Sigmoid colon (tissue), 4 donors: ENCODE measurements around the gene PCGF1.

Experiments used
- EP300 ChIP-seq, 4 donors: sonication (generic); formaldehyde crosslinking; IDR thresholded peaks; one replicate each; pipeline ENCODE4 v1.6.1; 2017; ENCODE audit warnings: antibody characterized with exemption in 4 of 4
- POLR2A ChIP-seq, 2 donors: fragments of 450-650 bp; IDR thresholded peaks; one replicate each; pipeline ENCODE4 v1.6.1; 2016; ENCODE audit warnings: antibody characterized with exemption in 2 of 2, mild to moderate bottlenecking in 2 of 2, moderate library complexity in 2 of 2
- TF ChIP-seq, protein P1 (sequence below), 4 experiments: fragments of 450-650 bp in 3 of 4; fragments of 200-600 bp in 1 of 4; IDR thresholded peaks; one replicate each; pipeline ENCODE4 v1.5.1; 2016 to 2019; ENCODE audit warnings: antibody characterized with exemption in 4 of 4, mild to moderate bottlenecking in 3 of 4, moderate library complexity in 2 of 4

DNA sequence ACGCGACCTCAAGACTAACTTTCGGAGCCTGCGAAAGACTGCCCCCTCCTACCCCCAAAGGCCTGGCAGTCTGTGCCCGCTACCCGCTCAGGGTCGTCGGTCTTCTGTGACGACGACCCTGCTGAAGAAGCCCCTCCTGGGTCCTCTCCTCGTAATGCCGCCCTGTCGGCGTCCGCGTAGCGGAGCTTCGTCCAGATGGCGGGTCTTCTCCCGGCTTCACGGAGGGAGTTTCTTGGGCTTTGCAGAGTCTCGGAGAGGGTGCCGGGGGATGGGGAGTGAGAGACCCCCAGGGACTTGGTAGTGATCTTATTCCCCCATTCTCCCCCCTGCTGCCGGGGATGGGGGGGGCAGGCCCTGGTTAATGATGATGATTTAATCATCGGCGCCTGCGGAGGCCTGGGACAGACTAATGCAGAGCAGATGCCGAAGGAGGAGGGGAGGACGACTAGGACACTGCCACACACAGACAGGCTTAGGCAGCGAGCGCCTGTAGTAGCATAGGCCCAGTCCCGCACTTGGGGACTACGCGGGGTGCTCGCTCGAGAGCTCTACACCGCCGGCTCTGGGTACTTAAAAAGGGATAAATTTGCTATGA is 528 bp upstream of the PCGF1 start:
- TF ChIP-seq EP300 (IDR thresholded peaks at IDR 0.05), result no peak
- TF ChIP-seq, protein P1, sequence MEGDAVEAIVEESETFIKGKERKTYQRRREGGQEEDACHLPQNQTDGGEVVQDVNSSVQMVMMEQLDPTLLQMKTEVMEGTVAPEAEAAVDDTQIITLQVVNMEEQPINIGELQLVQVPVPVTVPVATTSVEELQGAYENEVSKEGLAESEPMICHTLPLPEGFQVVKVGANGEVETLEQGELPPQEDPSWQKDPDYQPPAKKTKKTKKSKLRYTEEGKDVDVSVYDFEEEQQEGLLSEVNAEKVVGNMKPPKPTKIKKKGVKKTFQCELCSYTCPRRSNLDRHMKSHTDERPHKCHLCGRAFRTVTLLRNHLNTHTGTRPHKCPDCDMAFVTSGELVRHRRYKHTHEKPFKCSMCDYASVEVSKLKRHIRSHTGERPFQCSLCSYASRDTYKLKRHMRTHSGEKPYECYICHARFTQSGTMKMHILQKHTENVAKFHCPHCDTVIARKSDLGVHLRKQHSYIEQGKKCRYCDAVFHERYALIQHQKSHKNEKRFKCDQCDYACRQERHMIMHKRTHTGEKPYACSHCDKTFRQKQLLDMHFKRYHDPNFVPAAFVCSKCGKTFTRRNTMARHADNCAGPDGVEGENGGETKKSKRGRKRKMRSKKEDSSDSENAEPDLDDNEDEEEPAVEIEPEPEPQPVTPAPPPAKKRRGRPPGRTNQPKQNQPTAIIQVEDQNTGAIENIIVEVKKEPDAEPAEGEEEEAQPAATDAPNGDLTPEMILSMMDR (IDR thresholded peaks at IDR 0.05), result no peak
- TF ChIP-seq POLR2A (IDR thresholded peaks at IDR 0.05), result no peak
